HG03378 (cell line): Measurements from ENCODE around the gene CSF3.

Experiments used
- ATAC-seq: cut with Tn5 transposase; IDR thresholded peaks from one replicate; pipeline ENCODE4 v1.9.1; 2021; ENCODE audit warnings: mild to moderate bottlenecking, moderate library complexity; ENCODE audit not compliant: unreplicated experiment

Gene CSF3, protein sequence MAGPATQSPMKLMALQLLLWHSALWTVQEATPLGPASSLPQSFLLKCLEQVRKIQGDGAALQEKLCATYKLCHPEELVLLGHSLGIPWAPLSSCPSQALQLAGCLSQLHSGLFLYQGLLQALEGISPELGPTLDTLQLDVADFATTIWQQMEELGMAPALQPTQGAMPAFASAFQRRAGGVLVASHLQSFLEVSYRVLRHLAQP

DNA sequence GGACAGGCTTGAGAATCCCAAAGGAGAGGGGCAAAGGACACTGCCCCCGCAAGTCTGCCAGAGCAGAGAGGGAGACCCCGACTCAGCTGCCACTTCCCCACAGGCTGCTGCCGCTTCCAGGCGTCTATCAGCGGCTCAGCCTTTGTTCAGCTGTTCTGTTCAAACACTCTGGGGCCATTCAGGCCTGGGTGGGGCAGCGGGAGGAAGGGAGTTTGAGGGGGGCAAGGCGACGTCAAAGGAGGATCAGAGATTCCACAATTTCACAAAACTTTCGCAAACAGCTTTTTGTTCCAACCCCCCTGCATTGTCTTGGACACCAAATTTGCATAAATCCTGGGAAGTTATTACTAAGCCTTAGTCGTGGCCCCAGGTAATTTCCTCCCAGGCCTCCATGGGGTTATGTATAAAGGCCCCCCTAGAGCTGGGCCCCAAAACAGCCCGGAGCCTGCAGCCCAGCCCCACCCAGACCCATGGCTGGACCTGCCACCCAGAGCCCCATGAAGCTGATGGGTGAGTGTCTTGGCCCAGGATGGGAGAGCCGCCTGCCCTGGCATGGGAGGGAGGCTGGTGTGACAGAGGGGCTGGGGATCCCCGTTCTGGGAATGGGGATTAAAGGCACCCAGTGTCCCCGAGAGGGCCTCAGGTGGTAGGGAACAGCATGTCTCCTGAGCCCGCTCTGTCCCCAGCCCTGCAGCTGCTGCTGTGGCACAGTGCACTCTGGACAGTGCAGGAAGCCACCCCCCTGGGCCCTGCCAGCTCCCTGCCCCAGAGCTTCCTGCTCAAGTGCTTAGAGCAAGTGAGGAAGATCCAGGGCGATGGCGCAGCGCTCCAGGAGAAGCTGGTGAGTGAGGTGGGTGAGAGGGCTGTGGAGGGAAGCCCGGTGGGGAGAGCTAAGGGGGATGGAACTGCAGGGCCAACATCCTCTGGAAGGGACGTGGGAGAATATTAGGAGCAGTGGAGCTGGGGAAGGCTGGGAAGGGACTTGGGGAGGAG, at the start of gene CSF3:
Gene CSF3, plus strand, starts transcription at position 436 of the 993 bp plus-strand sequence. Its CDS starts 35 bp downstream, at position 471.
- no peak for ATAC-seq

DNA sequence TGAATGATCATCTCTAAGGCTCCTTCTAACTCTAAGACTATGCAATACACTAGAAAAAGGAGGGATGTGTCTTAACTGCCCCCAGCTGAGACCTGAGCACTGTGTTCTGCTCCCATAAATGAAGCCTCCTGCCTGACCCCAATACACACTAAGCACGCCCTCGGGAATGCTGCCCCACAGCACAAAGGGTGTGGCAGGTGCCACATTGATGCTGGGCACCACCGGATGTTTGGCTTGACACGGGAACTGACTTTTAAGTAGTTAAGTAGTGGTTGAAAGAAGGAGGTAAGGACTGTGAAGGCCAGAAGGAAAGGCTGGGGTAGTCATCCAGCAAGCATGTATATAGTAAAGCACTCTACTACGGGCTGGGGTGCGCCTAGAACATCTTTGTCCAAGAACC, 48.5 kb upstream of the CSF3 start:
- no peak for ATAC-seq

DNA sequence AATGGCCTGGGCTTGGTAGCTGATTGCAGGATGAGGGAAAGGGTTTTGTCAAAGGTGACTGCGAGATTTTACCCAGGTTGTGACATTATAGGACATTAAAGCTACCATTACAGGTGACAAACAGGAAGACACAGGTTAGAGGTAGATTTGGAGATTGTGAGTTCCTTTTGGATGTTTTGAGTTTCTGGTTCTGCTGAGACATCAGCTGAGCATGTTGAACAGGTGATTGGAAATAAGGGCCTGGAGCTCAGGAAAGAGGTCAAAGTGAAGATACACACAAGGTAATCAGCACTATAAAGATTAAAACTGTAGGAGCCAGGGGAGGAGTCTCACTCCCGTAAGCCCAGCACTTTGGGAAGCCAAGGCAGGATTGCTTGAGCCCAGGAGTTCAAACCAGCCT, 46.5 kb upstream of the CSF3 start:
- no peak for ATAC-seq

DNA sequence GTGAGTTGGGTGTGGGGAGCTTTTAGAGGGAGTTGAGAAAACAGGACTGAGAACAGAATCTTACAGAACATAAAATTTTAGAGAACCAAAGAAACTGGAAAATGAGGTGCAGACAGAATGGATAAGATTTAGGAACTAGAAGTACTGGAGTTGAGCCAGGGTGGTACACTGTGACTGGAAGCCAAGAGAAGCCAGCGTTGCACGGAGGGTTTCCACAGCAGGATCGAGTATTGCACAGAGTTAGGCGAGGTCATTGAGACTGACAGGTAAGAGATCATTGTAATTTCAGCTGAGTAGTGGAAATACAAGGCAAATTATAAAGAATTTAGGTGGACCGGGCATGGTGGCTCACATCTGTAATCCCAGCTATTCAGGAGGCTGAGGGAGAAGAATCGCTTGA, 45.9 kb upstream of the CSF3 start:
- ATAC-seq, result no peak

DNA sequence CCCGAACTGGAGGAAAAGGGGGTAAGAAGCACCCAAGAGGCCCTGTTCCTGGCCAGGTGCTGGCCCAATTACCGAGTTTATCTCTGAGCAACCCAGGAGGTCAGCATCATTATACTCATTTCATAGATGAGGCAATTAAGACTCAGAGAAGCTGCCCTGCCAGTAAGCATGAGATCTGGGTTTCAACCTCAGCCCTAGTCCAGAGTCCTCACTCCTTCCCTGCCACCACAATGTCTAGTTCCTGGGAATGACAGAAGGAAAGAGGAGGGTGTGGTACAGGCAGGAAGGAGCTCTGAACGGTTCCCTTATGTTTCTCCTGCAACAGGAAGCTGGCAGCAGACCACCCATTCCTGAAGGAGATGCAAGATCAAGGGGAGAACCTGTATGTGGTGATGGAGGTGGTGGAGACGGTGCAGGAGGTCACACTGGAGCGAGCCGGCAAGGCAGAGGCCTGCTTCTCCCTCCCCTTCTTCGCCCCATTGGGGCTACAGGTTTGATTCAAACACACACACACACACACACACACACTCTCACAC, 45.0 kb upstream of the CSF3 start:
- ATAC-seq, result no peak

DNA sequence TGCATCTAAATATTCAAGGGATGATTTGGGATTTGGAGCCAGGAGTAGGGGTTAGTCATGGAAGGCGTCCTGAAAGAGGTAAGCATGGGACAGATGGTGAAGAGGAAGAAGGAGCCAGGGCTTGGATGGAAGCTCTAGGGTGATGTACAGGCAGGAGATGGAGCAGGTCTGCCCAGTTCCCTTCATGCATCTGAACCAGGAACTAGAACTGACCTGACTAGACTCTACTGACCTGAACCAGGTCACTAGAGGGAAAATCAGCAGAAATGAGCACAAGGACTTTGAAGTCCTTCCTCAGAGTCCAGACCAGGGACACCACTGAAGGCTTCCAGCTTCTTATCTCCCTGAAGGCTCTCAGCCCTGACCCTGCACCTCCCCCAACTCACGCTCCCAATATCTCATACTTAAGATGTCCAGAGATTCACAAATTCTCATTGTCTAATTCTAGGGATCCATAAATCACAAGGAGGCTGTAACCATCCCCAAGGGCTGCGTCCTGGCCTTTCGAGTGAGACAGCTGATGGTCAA, 44.1 kb upstream of the CSF3 start:
- ATAC-seq, result no peak

DNA sequence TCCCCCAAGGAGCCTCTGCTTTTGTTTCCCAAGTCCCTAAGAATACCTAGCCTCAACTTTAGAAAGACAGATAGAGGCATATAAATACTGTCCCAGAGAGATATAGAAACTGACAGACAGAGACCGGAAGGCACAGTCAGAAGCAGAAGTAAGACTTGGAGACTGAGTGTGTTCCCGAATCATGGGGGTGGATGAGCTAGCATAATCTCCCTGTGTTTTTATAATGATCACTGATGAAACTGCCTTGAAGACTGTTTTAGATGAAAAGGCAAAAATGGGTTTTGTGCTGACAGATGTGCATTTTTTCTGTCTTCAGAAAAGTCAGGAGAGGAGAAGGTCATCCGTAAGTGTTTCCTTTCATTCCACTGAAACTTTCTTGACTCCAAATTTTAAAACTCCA, 43.0 kb upstream of the CSF3 start:
- no peak for ATAC-seq

DNA sequence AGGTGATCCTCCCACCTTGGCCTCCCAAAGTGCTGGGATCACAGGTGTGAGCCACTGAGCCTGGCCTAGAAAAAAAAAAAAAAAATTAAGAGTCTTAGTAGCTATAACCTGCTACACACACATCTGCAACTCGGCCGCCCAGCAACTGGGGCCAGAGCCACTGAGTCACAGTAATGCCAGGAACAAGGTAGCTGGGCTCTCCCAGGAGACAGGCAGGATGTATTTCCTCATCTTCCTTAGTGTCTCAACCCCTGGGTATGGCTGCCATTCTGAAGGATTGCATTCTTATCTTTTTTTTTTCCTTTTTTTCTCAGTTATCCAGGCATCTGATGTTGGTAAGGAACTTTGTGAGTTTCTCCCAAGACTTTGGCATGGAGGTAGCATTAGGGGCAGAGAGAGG, 41.7 kb upstream of the CSF3 start:
- ATAC-seq, result no peak

DNA sequence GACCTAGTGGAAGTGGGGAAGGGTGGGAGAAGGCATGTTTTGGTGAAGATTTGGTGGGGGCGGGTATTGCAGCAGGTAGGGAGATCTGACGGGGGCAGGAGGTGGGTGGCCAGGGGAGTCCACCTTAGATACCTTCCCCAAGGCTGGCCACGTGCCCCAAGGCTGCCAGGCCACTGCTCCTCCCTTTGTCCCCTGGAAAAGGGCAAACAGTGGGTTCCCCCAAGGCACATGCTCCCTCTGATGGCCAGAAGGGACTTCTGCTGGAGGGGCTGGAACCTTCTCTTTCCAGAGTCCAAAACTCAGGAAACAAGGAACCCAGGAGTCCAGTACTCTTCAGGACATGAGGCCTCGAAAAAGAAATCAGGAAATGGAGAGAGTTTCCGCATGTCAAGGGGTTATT, 40.8 kb upstream of the CSF3 start:
- no peak for ATAC-seq

DNA sequence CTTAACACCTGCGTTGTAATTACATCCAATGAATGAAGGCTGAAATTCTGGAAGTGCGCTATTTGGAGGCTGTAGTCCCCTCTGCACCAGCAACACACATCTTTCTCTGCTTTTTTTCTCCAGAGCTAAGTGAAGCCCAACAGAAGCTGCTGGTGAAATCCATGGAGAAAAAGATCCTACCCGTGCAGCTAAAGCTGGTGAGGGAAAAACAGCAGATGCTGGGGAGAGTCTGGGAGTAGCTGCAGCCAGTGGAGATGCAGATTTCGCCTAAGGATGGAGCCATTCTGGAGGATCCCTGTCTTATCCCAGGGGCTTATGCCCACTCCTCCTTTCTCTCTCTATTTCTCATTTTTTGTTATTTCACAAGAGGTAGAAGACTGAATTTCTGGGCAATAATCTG, 39.4 kb upstream of the CSF3 start:
- ATAC-seq, result no peak

DNA sequence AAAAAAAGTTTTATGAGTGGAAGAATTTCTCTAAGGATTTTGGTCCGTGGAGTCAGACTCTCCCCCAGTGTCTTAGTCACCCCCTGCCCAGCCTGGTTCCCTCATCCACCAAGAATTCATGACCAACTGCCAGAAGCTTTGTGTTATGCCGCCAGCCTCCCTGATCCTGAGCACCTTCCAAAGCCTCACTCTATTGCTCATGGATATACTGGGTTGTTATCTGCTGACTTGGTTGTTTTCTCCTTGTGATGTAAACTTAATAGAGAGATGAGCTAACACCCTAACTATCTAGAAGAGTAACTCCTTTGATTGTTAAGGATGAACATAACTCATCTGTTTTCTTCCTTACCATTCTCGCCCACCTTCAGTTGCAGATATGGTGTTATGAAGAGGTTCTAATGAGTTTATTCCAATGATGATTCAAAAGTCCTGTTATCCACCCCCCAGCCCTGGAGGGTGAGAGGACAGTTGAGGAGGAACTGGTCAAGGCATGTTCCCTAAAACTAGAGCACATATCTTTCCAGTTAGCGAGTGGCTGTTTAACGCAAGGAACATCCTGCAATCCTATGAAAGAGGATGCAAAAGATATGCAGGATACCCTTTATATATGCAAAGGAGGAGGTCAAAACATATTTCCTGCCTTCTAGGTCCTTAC, 36.1 kb upstream of the CSF3 start:
- ATAC-seq, result no peak

DNA sequence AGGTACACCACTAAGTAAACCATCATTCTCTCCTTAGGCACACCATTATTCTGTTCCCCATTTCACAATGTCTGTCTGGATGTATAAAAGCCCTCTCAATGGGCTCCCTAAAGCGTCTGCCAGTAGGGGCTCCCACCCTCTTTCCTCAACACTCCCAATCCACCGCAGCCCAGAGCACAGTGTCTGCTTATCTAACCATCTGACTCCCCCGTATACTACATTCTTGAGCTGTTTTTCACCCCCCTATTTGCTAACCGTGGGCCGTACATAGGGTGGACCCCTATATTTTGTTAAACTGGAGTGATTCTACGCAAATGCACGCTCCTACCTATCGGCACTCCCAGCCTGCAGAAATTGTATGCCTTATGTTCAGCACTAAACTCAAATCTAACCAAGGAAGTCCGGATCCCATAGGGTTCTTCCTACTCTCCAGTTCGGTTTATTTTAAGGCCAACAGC, 35.3 kb upstream of the CSF3 start:
- peak; percentile 20 for ATAC-seq

DNA sequence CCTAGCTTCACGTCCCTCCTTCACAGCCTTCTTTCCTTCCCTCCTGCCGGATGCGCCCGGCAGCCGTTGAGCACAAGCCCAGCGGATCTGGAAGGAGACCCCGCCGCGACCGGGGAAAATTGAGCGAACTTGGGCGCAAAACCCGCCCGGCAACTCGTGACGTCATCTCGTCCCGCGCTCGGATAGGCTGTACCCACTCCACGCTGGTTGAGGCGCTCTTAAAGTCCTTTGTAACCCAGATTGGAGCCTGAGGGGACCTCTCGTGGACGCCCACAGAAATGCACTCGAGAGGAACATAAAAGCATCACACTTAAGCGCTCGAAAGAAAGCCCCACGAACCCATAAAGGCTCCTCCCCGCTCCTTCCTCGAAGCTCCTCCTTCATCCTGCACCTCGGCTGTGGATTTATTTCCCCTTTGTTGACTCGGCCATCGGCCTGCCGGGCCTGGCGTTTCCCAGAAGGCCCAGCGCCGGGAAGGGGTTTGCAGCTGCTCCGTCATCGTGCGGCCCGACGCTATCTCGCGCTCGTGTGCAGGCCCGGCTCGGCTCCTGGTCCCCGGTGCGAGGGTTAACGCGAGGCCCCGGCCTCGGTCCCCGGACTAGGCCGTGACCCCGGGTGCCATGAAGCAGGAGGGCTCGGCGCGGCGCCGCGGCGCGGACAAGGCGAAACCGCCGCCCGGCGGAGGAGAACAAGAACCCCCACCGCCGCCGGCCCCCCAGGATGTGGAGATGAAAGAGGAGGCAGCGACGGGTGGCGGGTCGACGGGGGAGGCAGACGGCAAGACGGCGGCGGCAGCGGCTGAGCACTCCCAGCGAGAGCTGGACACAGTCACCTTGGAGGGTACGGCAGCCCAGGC, 34.7 kb upstream of the CSF3 start, which contains the start of gene PSMD3:
Gene PSMD3, plus strand, starts transcription at position 457 of the 856 bp plus-strand sequence. Its CDS starts 164 bp downstream, at position 621.
- ATAC-seq, result peak; percentile 92

DNA sequence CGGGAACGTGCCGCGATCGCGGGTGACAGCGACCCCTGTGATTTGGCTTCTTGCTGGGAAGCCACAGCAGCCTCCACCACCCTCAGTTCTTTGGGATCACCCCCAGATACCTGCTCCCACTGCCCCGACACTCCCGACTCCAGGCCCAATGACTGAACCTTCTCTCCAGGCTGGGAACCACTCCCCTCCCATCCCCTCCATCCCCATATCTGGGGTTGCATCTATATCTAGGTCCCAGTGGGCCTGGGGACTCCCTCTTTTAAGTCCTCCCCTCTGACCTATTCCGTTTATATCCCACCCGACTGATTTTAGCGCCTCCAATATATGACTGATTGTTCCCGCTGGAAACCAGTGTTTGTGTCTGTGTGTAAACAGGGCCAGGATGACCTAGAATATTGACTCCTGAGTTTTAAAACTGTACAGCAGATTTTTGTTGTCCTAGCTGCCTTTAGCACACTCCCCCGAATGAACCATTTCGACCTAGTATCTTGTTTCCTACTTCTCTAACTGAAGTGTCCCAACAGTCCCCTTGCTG, 34.0 kb upstream of the CSF3 start:
- ATAC-seq, result peak; percentile 3

DNA sequence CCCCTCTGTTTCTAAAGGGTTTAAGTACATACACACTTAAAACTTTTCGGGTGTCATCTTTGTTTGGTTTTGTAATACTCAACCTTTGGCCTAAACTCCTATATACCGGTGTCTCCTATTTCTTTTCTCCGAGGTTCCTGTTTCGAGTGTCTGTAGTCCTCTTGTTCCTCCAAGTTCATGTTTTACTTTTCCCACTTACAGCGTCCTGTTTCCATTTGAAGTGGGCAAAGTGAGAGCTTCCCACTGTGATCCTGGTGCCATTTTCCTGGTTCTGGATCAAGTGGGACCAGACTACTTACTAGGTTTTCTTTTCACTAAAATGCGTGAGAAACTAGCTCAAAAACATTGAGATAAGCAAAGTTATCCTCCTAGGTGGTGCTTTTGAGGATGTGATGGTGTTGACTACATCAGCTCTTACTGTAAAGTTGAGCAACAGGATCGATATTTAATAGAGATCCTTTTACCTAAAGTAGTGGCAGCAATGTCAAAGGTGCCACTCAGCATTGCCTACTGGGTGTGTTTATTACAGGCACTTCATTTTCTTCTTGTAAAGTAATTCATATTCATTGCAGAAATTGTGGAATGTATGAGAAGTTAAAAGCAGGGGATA, 33.4 kb upstream of the CSF3 start:
- no peak for ATAC-seq

DNA sequence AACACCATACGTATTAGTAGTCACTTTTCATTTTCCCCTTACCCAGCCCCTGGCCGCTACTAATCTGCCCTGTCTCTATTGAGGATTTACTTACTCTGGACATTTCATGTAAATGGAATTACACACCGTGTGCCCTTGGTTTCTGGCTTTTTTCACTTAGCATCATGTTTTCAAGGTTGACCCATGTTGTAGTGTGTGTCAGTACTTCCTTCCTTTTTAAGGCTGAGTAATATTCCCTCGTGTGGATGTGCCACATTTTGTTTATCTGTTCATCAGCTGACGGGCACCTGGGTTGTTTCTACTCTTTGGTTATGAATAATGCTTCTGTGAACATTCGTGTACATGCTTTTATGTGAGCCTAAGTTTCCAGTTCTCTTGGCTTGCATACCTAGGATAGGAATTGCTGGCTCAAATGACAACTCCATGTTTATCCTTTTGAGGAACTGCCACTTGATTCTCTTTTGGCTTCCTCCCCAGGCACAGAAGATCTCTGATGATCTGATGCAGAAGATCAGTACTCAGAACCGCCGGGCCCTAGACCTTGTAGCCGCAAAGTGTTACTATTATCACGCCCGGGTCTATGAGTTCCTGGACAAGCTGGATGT, 26.9 kb upstream of the CSF3 start:
- no peak for ATAC-seq

DNA sequence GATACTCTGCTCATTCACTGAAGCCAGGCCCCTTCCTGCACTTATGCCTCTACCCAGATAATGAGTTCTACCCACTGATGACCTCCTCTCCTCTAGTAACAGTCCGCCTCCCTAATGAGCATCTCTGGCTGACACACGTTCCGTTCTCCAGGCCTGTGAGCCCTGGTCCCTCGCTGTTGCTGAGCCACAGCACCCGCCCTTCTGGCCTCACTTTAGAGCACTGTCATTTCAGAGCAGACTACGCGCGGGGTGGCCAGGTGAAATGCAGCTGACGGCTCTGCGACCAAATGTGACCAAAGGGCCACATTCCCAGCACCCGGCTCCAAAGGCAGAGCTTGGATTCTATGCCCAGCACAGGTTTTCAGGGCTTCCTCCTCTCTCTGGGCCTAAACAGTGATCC, 20.8 kb upstream of the CSF3 start:
- ATAC-seq, result no peak

DNA sequence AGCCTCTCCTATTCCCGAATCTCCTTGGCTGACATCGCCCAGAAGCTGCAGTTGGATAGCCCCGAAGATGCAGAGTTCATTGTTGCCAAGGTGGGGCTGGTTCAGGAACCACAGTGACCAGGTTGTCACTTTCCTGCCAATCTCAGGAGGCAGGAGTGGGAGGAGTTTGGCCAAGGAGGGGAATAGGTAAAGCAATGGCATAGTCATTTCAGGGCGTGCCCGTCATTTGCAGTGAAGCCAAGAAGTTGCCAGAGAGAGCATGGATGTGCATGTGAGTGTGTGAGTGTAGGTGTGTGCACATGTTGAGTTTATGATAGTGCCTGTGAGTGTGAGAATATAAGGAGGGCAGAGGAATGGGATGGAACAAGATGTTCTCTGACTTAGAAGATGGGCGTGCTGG, 19.8 kb upstream of the CSF3 start:
- ATAC-seq, result no peak

DNA sequence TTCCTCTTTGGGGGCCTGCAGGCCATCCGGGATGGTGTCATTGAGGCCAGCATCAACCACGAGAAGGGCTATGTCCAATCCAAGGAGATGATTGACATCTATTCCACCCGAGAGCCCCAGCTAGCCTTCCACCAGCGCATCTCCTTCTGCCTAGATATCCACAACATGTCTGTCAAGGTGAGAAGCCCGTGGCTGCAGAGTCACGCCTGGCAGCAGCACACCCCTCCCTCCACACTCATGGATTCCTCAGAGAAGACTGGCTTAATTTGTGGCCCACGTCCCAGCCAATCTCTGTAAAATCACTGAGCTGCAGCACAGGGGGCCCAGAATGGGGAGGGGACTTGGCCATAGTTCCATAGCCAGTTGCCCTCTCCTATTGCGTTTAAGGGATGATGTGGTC, 19.1 kb upstream of the CSF3 start:
- ATAC-seq, result no peak
